PC-9 (cell line): ENCODE results near the gene NPHP4.

Experiments
- EZH2 ChIP-seq: fragments of 200-600 bp; sonication (generic); IDR thresholded peaks from 2 replicates; pipeline ENCODE4 v1.8.0; 2017; ENCODE audit warnings: antibody characterized with exemption, low read depth
- TF ChIP-seq, protein P1 (sequence below): fragments of 200-600 bp; sonication (generic); conservative IDR thresholded peaks from 2 replicates; pipeline ENCODE4 v1.6.1; 2017; ENCODE audit warnings: mixed run types, antibody characterized with exemption, mild to moderate bottlenecking, moderate library complexity

DNA sequence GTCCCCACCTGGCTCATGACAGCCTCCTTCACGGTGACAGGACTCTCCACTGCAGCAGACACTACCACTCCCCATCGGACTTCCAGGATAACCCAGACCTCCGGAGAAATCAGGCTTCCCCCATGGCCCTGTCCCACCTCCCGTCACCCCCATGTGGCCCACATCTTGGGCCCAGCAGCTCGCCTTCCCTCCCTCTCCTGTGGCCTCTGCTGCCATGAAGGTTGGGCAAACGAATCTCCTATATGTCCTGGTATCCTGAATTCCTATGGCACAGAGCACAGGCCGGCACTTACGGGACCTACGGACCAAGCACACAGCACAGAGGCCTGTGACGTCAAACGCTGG lies 82.0 kb downstream of the NPHP4 start:
- TF ChIP-seq, protein P1, sequence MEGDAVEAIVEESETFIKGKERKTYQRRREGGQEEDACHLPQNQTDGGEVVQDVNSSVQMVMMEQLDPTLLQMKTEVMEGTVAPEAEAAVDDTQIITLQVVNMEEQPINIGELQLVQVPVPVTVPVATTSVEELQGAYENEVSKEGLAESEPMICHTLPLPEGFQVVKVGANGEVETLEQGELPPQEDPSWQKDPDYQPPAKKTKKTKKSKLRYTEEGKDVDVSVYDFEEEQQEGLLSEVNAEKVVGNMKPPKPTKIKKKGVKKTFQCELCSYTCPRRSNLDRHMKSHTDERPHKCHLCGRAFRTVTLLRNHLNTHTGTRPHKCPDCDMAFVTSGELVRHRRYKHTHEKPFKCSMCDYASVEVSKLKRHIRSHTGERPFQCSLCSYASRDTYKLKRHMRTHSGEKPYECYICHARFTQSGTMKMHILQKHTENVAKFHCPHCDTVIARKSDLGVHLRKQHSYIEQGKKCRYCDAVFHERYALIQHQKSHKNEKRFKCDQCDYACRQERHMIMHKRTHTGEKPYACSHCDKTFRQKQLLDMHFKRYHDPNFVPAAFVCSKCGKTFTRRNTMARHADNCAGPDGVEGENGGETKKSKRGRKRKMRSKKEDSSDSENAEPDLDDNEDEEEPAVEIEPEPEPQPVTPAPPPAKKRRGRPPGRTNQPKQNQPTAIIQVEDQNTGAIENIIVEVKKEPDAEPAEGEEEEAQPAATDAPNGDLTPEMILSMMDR, result no peak
- TF ChIP-seq EZH2, result no peak
